ENCODE measurements around the gene EFCAB11. TPM values are rescaled to one million over a fixed set of nuclear protein-coding genes. Genes with fewer than 3 reads are reported as not detected.
"Not testable (repeated sequence)": the region's sequence is repeated elsewhere in the genome, so short reads cannot be mapped to it uniquely, and the experiment has no call there.

Gene EFCAB11
- total and polyA plus RNA-seq, 4 donors, result 3.4 to 8.8 (median 6.3) TPM

DNA sequence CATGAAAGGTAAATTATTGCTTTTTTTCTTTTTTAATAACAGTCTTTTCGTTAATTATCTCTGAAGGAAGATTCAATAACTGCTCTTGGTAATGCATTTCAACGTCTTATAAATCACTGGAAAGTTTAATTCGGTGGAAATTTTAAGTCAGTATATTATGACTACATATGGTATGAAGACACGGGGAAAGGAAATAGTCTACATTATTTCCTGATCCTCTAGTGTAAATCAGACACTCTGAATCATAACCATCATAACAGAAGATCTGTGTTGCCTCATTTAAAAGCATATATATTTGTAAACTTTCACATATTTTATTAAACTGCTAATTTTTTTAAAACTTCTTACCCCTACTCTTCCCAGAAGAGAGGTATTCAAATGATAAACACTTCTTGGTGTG, 53.7 kb downstream of the EFCAB11 start:
- H3K36me3 ChIP-seq (ENCODE audit: control insufficient read depth in 1 of 2, insufficient read depth in 2 of 2, low read length in 1 of 2), result no peaks in the 10 kb centered on the region
- intact Hi-C loops (cut with DNase I), result loop anchor here in 1 of 2 donors (10.0 kb wide), 1 partner anchor 286 kb away; no protein-coding TSS in a partner anchor
- no peak overlapping the region for H3K4me3 ChIP-seq (ENCODE audit: low read length in 2 of 2)
- no peak for DNase-seq
- ATAC-seq (ENCODE audit: low FRiP score), result no peak
- H3K27me3 ChIP-seq (ENCODE audit: control insufficient read depth in 1 of 2, insufficient read depth in 2 of 2, low read length in 1 of 2), result no peaks in the 10 kb centered on the region
- no peak overlapping the region for H3K27ac ChIP-seq (ENCODE audit: low read depth in 1 of 2, low read length in 2 of 2)
- 79 to 81% methylated on average over 4 of the region's 4 CpGs for WGBS, 2 donors
- no peaks in the 10 kb centered on the region for H3K9me3 ChIP-seq (ENCODE audit: control insufficient read depth, low read length)
- H3K4me1 ChIP-seq (ENCODE audit: control insufficient read depth in 1 of 2, insufficient read depth in 2 of 2, low read length in 2 of 2), result no peaks in the 10 kb centered on the region

DNA sequence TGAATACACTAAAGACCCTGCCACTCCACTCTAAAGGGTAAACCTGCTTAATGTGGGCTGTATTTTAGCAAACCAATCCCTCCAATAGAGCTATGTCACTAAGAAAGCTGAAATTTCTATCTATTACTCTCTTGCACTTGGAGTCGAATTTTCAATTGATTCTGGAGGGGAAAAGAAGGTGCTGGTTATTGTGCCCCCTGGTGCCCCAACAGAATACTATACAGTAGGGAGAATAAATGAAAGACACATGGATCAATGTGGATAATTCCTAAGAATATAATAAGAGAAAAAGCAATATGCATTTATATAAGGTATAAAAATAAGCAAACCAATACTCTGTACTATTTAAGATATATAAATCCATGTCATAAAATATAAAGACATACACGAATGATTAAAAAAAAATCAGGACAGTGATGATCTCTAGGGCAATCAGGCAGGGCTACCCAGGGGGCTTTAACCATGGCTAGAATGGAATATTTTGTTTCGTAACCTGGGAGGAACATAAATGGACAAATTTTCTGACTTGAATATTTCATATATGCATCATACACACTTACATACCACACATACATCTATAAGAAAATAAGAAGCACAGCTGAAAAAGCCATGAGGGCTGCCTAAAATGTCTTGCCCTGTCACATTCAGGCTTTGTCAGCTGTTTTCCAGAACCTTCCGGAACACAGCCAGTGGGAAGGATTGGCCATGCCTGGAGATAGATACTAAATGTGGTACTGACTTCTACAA, 54.4 kb downstream of the EFCAB11 start:
- H3K27ac ChIP-seq (ENCODE audit: low read depth in 1 of 2, low read length in 2 of 2), result no peak overlapping the region
- WGBS, 2 donors, result 75 to 82% methylated on average over 4 of the region's 4 CpGs
- H3K9me3 ChIP-seq (ENCODE audit: control insufficient read depth, low read length), result no peaks in the 10 kb centered on the region
- no peak overlapping the region for H3K4me3 ChIP-seq (ENCODE audit: low read length in 2 of 2)
- intact Hi-C loops (cut with DNase I), result loop anchor here in 1 of 2 donors (10.0 kb wide), 1 partner anchor 285 kb away; no protein-coding TSS in a partner anchor
- no peaks in the 10 kb centered on the region for H3K36me3 ChIP-seq (ENCODE audit: control insufficient read depth in 1 of 2, insufficient read depth in 2 of 2, low read length in 1 of 2)
- ATAC-seq (ENCODE audit: low FRiP score), result no peak
- DNase-seq, result no peak
- H3K27me3 ChIP-seq (ENCODE audit: control insufficient read depth in 1 of 2, insufficient read depth in 2 of 2, low read length in 1 of 2), result no peaks in the 10 kb centered on the region
- no peaks in the 10 kb centered on the region for H3K4me1 ChIP-seq (ENCODE audit: control insufficient read depth in 1 of 2, insufficient read depth in 2 of 2, low read length in 2 of 2)

GRCh38 chr14:89899291-89899690, 55.2 kb downstream of the EFCAB11 start:
- WGBS, 2 donors, result 89 to 97% methylated on average over 1 of the region's 1 CpG
- ATAC-seq (ENCODE audit: low FRiP score), result no peak
- intact Hi-C loops (cut with DNase I), result no loop called here
- Histone ChIP-seq H3K4me1 (ENCODE audit: control insufficient read depth in 1 of 2, insufficient read depth in 2 of 2, low read length in 2 of 2) (no peaks in the 10 kb centered on the region), H3K27ac (ENCODE audit: low read depth in 1 of 2, low read length in 2 of 2) (no peak overlapping the region), H3K36me3 (ENCODE audit: control insufficient read depth in 1 of 2, insufficient read depth in 2 of 2, low read length in 1 of 2) (no peaks in the 10 kb centered on the region), H3K9me3 (ENCODE audit: control insufficient read depth, low read length) (no peaks in the 10 kb centered on the region), H3K27me3 (ENCODE audit: control insufficient read depth in 1 of 2, insufficient read depth in 2 of 2, low read length in 1 of 2) (no peaks in the 10 kb centered on the region), H3K4me3 (ENCODE audit: low read length in 2 of 2) (no peak overlapping the region)
- no peak for DNase-seq

GRCh38 chr14:89893388-89893787, 61.1 kb downstream of the EFCAB11 start:
- H3K4me3 ChIP-seq (ENCODE audit: low read length in 2 of 2); H3K9me3 ChIP-seq (ENCODE audit: control insufficient read depth, low read length); H3K36me3 ChIP-seq (ENCODE audit: control insufficient read depth in 1 of 2, insufficient read depth in 2 of 2, low read length in 1 of 2); ATAC-seq (ENCODE audit: low FRiP score); intact Hi-C loops (cut with DNase I); H3K27me3 ChIP-seq (ENCODE audit: control insufficient read depth in 1 of 2, insufficient read depth in 2 of 2, low read length in 1 of 2); DNase-seq; H3K4me1 ChIP-seq (ENCODE audit: control insufficient read depth in 1 of 2, insufficient read depth in 2 of 2, low read length in 2 of 2); H3K27ac ChIP-seq (ENCODE audit: low read depth in 1 of 2, low read length in 2 of 2): not testable (repeated sequence)
- WGBS, 2 donors, result 94 to 100% methylated on average over 2 to 3 of the region's 3 CpGs

GRCh38 chr14:89892953-89893352, 61.6 kb downstream of the EFCAB11 start:
- no peak overlapping the region for H3K27ac ChIP-seq (ENCODE audit: low read depth in 1 of 2, low read length in 2 of 2)
- 78 to 80% methylated on average over 6 of the region's 6 CpGs for WGBS, 2 donors
- no peaks in the 10 kb centered on the region for H3K27me3 ChIP-seq (ENCODE audit: control insufficient read depth in 1 of 2, insufficient read depth in 2 of 2, low read length in 1 of 2)
- H3K4me1 ChIP-seq (ENCODE audit: control insufficient read depth in 1 of 2, insufficient read depth in 2 of 2, low read length in 2 of 2), result no peaks in the 10 kb centered on the region
- ATAC-seq (ENCODE audit: low FRiP score) (no peak), DNase-seq (no peak)
- intact Hi-C loops (cut with DNase I), result no loop called here
- H3K4me3 ChIP-seq (ENCODE audit: low read length in 2 of 2), result no peak overlapping the region
- no peaks in the 10 kb centered on the region for H3K9me3 ChIP-seq (ENCODE audit: control insufficient read depth, low read length)
- H3K36me3 ChIP-seq (ENCODE audit: control insufficient read depth in 1 of 2, insufficient read depth in 2 of 2, low read length in 1 of 2), result no peaks in the 10 kb centered on the region

DNA sequence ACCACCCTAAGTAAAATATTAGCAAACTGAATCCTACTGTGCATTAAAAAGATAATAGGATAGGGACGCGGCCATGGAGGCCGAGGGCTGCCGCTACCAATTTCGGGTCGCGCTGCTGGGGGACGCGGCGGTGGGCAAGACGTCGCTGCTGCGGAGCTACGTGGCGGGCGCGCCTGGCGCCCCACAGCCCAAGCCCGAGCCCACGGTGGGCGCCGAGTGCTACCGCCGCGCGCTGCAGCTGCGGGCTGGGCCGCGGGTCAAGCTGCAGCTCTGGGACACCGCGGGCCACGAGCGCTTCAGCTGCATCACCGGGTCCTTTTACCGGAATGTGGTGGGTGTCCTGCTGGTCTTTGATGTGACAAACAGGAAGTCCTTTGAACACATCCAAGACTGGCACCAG, 62.8 kb downstream of the EFCAB11 start:
- H3K4me1 ChIP-seq (ENCODE audit: control insufficient read depth in 1 of 2, insufficient read depth in 2 of 2, low read length in 2 of 2); H3K27me3 ChIP-seq (ENCODE audit: control insufficient read depth in 1 of 2, insufficient read depth in 2 of 2, low read length in 1 of 2); intact Hi-C loops (cut with DNase I); H3K4me3 ChIP-seq (ENCODE audit: low read length in 2 of 2); ATAC-seq (ENCODE audit: low FRiP score); DNase-seq; H3K36me3 ChIP-seq (ENCODE audit: control insufficient read depth in 1 of 2, insufficient read depth in 2 of 2, low read length in 1 of 2); H3K27ac ChIP-seq (ENCODE audit: low read depth in 1 of 2, low read length in 2 of 2); H3K9me3 ChIP-seq (ENCODE audit: control insufficient read depth, low read length): not testable (repeated sequence)
- WGBS, 2 donors, result 94 to 97% methylated on average over 26 to 35 of the region's 35 CpGs

DNA sequence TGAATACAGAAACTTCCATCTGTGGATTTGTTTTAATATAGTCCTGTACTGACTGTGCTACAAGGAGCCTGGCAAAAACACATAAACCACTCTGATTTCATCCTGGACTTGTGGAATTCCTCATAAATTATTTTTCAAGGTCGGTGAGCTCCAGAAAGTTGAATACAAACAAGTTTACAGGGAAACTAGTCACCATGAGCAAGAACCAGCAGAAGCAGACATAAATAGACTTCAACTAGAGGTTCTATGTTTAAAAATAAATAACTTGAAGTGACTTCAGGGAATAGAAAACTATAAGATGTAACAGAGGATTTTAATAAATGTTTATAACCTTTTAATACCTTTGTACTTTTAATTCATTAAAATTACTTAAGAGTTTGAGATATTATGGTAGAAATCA, 63.5 kb downstream of the EFCAB11 start:
- DNase-seq (no peak), ATAC-seq (ENCODE audit: low FRiP score) (no peak)
- H3K9me3 ChIP-seq (ENCODE audit: control insufficient read depth, low read length), result no peaks in the 10 kb centered on the region
- no peak overlapping the region for H3K4me3 ChIP-seq (ENCODE audit: low read length in 2 of 2)
- no peaks in the 10 kb centered on the region for H3K4me1 ChIP-seq (ENCODE audit: control insufficient read depth in 1 of 2, insufficient read depth in 2 of 2, low read length in 2 of 2)
- WGBS, 2 donors, result 43 to 62% methylated on average over 1 of the region's 1 CpG
- intact Hi-C loops (cut with DNase I), result no loop called here
- H3K27me3 ChIP-seq (ENCODE audit: control insufficient read depth in 1 of 2, insufficient read depth in 2 of 2, low read length in 1 of 2), result no peaks in the 10 kb centered on the region
- no peaks in the 10 kb centered on the region for H3K36me3 ChIP-seq (ENCODE audit: control insufficient read depth in 1 of 2, insufficient read depth in 2 of 2, low read length in 1 of 2)
- no peak overlapping the region for H3K27ac ChIP-seq (ENCODE audit: low read depth in 1 of 2, low read length in 2 of 2)

- Histone ChIP-seq H3K4me1 (ENCODE audit: control insufficient read depth in 1 of 2, insufficient read depth in 2 of 2, low read length in 2 of 2) (no peaks in the 10 kb centered on the region), H3K27ac (ENCODE audit: low read depth in 1 of 2, low read length in 2 of 2) (no peak overlapping the region), H3K27me3 (ENCODE audit: control insufficient read depth in 1 of 2, insufficient read depth in 2 of 2, low read length in 1 of 2) (no peaks in the 10 kb centered on the region), H3K36me3 (ENCODE audit: control insufficient read depth in 1 of 2, insufficient read depth in 2 of 2, low read length in 1 of 2) (no peaks in the 10 kb centered on the region), H3K9me3 (ENCODE audit: control insufficient read depth, low read length) (no peaks in the 10 kb centered on the region), H3K4me3 (ENCODE audit: low read length in 2 of 2) (no peak overlapping the region)
- WGBS, 2 donors, result 94 to 97% methylated on average over 4 of the region's 4 CpGs
- ATAC-seq (ENCODE audit: low FRiP score) (no peak), DNase-seq (no peak)
- intact Hi-C loops (cut with DNase I), result no loop called here
These were observed 63.9 kb downstream of the EFCAB11 start for GRCh38 chr14:89890589-89890988.

DNA sequence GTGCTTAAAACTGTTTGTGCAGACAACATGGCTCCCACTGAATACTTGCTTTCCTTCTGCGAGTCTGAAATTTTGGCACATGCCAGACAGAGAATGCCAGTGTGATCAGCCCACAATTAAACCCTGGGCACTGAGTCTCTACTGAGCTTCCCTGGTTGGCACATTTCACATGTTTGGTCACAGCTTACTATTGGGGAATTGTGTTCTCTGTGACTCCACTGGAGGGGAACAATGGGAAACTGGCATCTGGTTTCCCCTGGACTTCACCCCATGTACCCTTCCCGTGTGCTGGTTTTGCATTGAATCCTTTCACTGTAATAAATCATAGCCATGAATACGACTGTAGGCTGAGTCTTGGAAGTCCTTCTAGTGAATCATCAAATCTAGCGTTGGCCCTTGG, 64.9 kb downstream of the EFCAB11 start:
- H3K9me3 ChIP-seq (ENCODE audit: control insufficient read depth, low read length), result no peaks in the 10 kb centered on the region
- no peaks in the 10 kb centered on the region for H3K4me1 ChIP-seq (ENCODE audit: control insufficient read depth in 1 of 2, insufficient read depth in 2 of 2, low read length in 2 of 2)
- ATAC-seq (ENCODE audit: low FRiP score), result no peak
- intact Hi-C loops (cut with DNase I), result no loop called here
- H3K4me3 ChIP-seq (ENCODE audit: low read length in 2 of 2), result no peak overlapping the region
- no peaks in the 10 kb centered on the region for H3K36me3 ChIP-seq (ENCODE audit: control insufficient read depth in 1 of 2, insufficient read depth in 2 of 2, low read length in 1 of 2)
- no peaks in the 10 kb centered on the region for H3K27me3 ChIP-seq (ENCODE audit: control insufficient read depth in 1 of 2, insufficient read depth in 2 of 2, low read length in 1 of 2)
- H3K27ac ChIP-seq (ENCODE audit: low read depth in 1 of 2, low read length in 2 of 2), result no peak overlapping the region
- no peak for DNase-seq
- 73 to 83% methylated on average over 4 of the region's 4 CpGs for whole genome bisulfite sequencing, 2 donors
